DMS 273 treated with DMSO at 0.1 percent for 48 hours (cell line): Measurements from ENCODE around the gene MTCL1.

ENCODE experiments used
- DNase-seq: peaks from one replicate; lab custom pipeline; 2025; lab: John Stamatoyannopoulos, UW

The MTCL1 gene

DNA sequence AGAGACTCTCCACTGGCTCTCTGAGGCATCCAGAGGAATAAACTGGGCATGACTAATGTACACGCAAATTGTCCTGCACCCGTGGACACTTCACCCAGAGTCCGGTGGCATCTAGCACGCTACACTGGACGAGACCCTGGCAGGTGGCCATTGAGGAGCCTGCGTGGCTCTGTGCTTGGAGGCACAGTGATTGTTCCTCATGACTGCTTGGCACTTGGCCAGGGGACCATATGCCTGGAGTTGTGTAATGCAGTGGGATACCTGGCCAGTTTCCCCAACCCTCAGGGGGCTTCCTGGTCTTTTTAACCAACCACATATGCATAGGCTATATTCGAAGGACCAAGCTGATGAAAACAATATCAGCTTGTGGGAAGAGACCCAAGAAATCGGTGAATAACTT is 66.6 kb downstream of the MTCL1 start:
- DNase-seq, result peak; percentile 55

DNA sequence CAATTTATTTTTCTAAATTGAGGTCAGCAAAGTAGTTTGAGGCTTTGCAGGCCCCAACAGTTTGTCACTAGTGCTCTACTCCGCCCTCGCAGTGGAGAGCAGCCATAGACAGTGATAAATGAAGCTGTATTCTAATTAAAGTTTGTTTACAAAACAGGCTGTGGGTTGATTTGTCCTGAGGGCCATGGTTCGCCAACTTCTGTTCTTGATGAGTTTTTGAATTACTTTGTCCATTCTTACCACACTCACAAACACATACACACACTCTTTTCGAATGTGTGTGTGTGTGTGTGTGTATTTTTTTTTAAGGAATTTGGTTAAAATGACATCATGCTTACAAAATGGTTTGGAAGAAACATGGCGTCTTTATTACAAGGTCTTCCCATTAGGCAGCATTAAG is 68.6 kb downstream of the MTCL1 start:
- DNase-seq, result no peak

DNA sequence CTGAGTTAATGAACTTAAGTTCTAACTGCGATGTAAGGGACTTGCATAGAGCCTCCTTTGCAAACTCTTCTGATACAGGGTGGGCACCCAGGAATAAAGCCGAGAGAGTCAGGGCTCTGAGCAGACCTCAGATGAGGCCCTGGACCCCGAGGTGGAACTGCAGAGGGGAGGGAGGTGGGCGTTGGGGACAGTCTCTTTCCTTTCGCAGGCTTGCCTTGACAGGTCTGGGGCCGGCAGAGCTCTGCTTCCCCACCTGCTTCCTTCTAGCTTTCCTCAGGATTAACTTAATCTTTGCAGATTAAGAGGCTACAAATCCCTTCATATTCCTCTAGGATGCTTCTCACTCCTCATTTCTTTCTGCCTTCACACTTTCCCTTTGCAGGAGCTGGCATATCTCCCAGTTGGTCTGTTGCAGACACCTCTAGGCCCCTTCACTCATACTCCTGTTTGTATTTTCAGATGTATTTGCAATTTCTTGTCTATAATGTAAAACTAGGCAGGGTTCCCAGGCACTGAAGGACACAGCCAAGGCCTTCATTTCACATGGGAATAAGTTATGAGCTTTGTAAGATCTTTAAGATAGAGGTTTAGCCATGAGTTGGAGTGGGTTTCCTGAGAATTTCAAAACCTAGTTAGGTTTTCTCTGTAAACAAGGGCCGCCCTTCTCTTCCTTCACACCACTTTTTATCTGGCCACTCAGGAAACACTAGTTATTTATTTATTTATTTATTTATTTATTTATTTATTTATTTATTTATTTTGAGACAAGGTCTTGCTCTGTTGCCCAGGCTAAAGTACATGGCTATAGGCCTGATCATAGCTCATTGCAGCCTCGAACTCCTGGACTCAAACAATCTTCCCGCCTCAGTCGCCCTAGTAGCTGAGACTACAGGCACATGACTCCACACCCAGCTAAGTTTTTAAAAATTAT is 70.9 kb downstream of the MTCL1 start:
- no peak for DNase-seq

DNA sequence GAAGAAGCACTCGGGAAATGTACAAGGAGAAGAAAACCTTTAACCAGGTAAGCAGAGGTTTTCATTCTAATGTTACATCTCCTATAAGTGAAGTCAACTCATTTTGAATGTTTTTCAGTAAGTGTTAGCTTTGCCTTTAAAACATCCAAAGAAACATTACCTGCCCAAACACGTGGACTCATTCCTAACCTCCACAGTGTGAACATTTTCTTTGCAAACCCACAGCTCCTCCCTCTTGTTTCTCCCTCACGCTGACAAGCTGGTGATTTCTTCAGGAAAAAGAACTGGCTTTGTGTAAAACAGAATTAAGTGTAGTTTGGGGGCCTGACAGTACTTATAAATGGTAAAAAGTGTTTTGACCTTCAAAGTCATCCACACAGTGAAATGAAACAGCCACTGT is 72.5 kb downstream of the MTCL1 start:
- no peak for DNase-seq

DNA sequence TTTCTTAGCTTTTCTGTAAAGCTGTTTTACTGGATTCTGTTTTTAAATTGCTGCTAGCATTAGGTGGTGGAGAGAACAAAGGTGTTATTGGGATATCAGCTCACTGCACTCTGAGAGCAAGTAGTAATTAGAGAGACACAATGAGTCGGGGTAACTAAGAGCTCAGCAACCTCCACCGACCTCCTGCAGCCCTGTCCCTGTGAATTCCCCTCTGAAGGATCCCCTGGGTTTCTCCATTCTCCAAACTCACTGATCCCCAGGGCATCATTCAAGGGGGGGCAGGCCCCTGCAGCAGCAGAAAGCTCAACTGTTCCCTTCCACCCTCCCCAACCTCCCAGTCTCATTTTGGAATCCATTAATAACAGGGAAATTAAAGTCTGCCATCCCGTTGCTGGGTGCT is 73.0 kb downstream of the MTCL1 start:
- no peak for DNase-seq

DNA sequence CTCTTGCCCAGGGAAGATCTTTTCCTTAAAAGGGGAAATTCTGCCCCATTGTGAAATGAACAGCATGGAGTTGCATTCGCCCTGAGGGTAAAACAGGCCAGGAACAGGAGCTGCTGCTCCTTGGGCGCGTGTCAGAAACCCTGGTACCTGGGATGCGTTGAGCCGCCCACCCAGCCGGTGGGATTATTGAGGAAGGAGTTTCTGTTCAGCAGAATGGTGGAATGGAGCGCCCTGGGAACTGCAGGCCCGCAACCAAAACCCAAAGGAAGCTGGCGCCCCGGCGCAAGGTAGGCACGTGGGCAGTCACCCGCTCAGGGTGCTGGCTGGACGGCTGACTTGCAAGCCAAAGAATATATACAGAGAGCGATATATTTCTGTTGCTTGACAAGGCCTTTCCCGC is 73.5 kb downstream of the MTCL1 start:
- DNase-seq, result no peak

DNA sequence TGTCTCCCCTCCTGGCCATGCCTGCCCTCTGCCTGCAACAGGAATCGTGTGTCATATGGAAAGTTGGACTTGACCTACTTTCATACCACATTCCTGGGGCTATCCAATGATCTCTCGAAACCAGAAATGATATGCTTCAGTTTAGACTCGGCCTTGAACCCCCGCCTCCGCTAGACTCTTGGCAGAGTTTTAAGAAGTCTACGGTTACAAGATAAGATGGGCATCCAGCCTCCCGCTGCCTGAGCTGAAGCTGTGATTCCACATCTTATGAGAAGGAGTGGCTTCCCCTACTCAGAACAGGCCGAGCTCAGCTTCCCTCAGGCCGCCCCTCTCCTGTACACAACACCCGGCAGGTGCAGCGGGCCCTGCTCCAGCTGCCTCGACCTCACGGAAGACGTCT is 73.9 kb downstream of the MTCL1 start:
- DNase-seq, result no peak

DNA sequence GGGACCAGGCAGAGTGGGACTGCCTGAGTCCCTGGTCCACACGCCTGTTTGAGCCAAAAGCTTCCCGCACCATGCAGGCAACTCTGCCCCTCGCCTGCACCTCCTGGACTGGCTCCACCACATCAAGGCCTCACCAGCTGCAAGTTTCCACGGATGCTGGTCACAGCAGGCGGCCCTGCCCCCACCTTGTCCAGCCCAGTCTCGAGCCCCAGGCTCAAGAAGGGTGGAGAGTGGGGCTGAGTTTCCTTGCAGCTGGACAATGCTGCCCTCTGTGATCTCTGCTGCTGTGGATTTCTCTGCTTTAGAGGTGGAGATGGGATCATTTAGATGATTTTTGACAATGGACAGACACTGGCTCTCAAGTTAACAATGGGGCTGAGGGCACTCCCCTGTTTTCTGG is 74.9 kb downstream of the MTCL1 start:
- DNase-seq, result no peak

DNA sequence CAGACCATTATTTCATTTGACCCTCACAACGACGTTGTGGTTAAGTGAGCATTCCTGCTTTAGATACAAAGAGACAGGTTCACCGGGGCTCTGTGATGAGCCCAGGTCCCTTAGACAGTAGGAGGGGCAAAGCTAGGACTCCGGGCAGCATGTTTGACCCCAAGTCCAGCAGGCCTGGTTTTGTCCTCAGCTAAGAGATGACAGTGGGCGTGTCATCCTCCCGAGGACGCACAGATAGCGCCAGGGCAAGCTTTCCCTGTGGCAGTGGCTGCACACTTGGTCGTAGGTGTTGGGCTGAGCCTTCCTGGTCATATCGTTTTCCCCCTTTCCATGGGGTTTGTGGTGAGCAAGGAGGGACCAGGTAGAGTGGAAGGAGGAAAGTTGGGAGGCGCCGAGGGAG is 76.3 kb downstream of the MTCL1 start:
- no peak for DNase-seq

DNA sequence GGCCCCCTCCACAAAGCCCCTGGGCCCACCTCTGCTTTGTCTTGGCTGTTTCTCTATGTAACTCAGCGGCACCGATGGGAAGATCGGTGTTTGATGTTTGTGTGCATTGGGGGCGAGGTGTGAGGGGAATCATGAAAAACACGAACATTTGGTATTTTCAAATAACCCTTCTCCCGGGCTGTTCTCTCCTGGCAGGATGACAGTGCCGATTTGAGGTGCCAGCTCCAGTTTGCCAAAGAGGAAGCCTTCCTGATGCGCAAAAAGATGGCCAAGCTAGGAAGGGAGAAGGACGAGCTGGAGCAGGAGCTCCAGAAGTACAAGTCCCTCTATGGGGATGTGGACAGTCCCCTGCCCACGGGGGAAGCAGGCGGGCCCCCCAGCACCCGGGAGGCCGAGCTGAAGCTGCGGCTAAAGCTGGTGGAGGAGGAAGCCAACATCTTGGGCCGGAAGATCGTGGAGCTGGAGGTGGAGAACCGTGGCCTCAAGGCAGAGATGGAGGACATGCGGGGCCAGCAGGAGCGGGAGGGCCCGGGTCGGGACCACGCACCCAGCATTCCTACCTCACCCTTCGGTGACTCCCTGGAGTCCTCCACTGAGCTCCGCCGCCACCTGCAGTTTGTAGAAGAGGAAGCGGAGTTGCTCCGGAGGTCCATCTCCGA is 78.1 kb downstream of the MTCL1 start:
- no peak for DNase-seq

DNA sequence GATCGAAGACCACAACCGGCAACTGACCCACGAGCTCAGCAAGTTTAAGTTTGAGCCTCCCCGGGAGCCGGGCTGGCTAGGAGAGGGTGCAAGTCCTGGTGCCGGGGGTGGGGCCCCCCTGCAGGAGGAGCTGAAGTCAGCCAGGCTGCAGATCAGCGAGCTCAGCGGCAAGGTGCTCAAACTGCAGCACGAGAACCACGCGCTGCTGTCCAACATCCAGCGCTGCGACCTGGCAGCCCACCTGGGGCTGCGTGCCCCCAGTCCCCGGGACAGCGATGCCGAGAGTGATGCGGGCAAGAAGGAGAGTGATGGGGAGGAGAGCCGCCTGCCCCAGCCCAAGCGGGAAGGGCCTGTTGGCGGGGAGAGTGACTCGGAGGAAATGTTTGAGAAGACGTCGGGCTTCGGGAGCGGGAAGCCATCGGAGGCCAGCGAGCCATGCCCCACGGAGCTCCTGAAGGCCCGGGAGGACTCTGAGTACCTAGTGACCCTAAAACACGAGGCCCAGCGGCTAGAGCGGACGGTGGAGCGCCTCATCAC is 78.7 kb downstream of the MTCL1 start:
- no peak for DNase-seq

DNA sequence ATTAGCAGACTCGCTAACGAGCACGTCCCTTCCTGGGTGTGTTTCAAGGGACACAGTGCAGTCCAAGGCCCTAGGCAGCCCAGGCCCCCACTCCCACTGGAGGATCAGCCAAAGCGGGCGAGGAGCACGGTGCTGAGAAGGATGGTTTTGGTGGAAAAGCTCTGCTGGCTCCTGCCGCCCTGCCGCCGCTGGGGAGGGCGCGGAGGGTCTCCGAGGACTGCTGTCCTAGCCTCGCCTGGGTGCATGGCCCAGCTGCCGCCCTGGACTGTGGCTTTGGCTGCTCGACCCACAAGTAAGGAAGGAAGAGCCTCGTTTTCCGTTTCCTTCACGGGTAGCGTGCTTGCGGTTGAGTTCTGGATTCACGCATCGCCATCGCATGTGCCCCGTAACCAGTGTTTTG is 79.9 kb downstream of the MTCL1 start:
- DNase-seq, result no peak

DNA sequence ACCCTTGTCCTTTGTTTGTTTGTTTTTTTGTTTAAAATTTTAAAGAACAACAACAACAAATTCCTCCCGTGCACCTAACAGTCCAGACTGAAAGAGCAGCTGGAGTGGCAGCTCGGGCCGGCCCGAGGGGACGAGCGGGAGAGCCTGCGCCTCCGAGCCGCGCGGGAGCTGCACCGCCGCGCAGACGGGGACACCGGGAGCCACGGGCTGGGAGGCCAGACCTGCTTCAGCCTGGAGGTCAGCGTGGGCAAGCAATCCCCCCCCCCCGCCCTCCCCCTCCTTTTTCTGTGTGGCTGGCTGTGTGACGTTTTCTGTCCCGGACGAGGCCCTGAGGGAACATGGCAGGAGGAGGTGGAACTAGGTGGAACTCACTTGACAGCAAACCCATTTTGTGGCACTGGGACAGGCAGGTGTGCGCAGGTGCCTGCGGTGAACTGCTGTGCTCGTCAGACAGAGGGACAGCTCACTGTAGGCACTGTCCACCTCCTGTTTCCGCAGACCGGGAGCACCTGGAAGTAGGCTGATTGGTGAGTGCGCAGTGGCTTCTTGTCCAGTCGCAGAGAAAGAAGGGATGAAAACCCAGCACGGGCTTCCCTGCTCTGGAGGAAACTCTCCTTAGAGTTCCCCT is 80.6 kb downstream of the MTCL1 start:
- DNase-seq, result no peak

DNA sequence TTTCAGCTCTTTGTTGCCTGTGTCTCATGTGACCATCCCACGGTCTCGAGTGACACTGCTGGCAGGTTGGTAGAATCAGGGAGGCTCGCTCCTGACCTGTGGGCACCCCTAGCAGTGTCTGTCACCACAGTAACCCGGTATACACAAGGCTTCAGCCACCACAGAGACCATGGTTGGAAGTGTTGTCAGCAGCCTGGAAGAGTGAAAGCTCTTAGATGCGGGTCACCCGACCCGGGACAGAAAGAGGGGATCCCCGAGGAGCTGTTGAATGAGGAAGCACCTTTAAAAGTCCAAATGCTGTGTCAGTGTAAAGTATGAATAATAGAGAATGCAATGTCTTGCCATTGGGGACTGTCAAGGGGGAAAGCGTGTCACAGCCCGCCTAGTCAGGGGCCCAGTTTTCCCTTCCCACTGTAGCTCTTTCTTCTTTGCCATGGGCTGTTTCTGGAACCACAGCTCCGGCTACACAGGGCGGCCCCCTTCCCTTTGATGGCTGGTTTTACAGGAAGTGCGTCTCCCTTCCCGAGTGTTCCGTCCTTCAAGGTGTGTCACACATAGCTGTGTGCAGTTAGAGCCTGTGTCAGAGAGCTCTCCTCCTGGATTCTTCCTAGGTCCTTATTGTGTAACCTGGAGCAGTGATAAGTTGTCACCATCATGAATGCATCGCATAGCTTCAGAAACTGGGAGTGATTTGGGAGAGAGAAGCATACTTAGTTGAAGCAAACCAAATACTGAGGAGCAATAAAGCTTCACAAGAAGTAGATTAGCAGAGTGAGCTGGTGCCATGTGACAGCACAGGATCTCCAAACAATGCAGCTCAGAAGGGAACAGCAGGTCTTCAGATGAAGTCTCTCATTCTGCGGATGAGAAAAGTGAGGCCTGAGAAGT is 81.4 kb downstream of the MTCL1 start:
- no peak for DNase-seq

DNA sequence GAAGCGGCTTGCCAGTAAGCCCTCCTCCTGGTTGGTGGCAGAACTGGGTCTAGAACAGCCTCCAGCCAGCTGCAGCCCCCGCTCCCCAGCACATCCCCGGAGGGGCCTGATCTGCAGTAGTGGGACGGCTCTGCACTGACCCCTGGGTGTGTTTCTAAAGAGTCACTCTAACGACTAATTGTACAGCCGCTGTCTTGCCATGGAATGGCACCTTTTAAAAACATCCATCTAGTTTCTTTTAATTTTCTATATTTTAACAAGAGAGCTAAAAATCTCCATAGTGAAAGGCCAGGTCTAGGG is 82.0 kb downstream of the MTCL1 start:
- no peak for DNase-seq

DNA sequence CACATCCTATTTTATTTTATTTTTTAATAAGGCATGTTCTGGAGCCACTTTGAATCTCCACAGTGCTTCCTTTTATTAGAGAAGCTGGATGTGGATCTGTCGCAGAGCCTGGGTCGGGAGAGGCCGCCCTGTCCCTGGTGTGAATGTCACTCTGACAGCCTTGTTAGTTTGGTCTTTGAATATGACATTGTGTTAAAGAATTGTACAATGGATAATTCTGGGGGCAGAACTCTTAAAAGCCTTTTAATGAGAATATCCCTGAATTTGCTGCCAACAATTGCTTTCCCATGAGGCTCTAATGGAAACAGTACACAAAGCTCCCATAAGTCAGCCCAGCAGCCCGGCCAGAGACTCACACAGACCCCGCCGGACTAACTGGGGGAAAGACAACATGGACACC is 82.4 kb downstream of the MTCL1 start:
- DNase-seq, result no peak

DNA sequence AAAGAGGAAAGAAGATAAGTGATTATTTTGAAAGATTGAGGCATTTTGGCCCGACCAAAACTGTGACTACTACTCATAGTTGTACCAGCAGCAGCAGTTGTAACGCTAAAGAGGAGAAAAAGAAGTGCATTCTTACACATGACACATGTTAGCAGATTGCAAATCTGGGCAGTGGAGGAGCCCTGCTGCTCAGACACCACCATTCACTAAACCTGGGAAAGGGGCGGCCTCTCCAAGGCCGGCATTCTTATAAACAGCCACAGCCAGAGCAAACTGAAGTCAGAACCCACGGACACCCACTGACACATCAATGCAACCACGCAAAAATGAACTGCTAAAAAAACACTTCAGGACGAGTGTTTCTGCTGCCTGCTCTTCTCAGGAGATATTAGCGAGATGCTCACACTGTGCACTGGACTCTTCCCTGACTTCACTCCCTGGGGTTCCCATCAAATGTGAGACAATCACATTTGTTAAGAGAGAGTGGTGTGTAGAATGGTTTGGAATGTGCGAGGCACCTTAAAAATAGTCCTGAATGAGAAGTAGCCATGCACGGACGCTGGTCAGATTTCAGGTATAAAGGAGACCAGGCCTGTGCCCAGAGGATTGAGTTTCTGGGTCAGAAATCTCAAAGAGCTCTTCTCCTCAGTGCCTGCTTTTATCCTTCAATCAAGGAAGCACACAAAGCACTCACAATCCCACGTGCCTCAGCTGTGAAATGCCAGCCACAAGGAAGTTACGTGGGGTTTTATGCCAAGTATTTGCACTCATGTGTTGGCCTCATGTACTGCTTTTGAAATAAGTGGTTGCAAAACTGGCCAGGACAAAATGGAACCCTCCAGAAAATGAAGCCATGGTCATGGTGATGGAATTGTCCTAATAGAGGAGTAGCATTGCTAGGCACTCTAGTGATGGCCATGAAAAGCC is 83.4 kb downstream of the MTCL1 start:
- DNase-seq, result no peak

DNA sequence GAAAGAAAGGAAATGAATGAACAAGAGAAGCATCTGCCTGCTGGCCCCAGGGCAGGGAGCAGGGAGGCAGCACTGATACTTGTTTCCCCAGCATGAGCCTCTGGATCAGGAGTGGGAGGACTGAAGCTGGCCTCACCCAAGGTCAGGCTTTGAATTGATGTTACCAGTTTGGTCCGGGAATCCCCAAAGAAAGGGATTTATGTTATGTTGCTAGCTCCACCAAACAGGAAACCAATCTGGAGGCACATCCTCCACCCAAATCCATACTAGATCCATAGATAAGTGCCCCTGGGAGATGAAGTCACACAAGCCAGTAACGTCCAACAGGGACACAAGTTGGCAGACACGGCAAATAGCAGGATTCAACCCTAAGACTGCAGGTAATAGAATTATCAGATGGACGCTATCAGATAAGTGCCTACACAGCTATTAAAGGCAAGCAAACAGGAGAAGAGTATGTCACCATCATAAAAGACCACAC is 85.9 kb downstream of the MTCL1 start:
- DNase-seq, result no peak

DNA sequence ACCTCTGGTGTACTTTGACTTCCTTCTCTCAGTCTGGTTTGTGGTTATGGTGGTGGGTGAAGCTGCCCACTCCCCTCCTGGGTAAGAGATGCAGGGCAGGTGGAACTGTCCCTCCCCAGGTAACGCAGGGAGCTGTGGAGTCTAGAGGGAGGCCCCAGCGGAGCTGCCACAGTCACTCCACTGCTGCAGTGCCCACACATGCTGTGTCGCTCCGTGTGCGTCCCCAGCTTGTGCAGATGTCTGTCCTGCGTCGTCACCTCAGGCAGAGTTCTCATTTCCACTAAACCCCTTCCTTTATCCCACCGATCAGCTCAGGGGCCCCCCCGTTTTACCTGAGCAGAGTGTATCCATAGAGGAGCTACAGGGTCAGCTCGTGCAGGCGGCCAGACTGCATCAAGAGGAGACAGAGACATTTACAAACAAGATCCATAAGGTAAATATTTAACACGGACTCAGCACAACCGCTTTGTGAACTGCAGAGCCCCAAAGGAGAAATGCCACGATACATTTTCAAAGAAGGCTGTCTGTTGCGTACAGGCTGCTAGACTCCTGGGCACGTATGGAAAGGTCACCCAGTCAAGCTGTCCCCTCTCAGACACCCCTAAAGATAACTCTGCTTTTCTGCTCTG is 87.4 kb downstream of the MTCL1 start:
- DNase-seq, result no peak

DNA sequence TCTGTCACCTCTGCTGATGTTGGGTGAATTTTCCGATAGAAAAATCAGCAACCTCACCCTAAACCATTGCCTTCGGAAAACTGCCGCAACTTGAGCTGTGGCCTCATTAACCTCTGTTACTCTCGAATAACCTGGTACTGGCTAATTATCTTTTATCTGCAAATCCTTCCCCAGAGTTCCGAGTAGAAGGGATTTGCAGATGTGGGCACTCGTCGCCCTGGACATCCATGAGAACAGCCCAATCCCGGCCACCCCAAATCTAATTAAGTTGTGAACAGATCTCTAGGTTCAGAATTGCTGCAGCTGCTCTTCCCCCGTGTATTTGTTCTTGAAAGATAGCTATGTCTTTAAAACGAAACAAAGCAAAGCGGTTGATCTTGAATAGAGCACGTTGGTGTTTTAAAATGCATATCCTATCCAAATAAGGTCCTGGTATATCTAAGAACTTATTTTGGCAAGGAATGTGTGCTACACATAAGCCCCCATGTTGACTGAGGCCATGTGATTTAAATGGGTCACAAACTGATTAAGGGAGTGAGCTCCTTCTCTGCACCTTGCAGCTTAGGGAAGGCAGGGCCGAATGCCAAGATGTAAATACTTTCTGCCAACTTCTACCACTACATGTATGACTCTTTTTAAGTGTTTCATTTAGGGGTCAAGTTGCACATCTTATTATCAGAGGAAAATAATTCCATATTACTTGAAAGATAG is 88.2 kb downstream of the MTCL1 start:
- no peak for DNase-seq
